ENCODE data around the gene GPI. TPM values are rescaled to one million over a fixed set of nuclear protein-coding genes. Genes with fewer than 3 reads are reported as not detected.

The GPI gene
- total and polyA plus RNA-seq, 9 of the 15 experiments (the other 6 are each of a cell fraction or from before 2014, with no cell fraction given), result 88.3 to 358 (median 122) TPM

- TF ChIP-seq SRSF9 (IDR thresholded peaks at IDR 0.05; ENCODE audit: borderline replicate concordance, low read depth, low read length), result no peak
- no peak for TF ChIP-seq PKNOX1 (IDR thresholded peaks at IDR 0.05)
- TF ChIP-seq DEAF1 (CRISPR knock-in tag; IDR thresholded peaks at IDR 0.05), result no peak
- no peak for TF ChIP-seq SMAD4 (CRISPR knock-in tag; conservative IDR thresholded peaks at IDR 0.05)
- TF ChIP-seq TEAD4 (IDR thresholded peaks at IDR 0.05; ENCODE audit: low read length), result no peak
- no peak for TF ChIP-seq TEAD4 (CRISPR knock-in tag; IDR thresholded peaks at IDR 0.05; ENCODE audit: borderline replicate concordance)
- TF ChIP-seq SMARCE1 (IDR thresholded peaks at IDR 0.05), result no peak
- TF ChIP-seq KHSRP (IDR thresholded peaks at IDR 0.05), result no peak
- TF ChIP-seq PHF8 (IDR thresholded peaks at IDR 0.05; ENCODE audit: borderline replicate concordance, low read length), result no peak
- no peak for TF ChIP-seq CTCFL (IDR thresholded peaks at IDR 0.05; ENCODE audit: borderline replicate concordance, insufficient read depth, low read depth, low read length, poor library complexity, severe bottlenecking)
- TF ChIP-seq STAT5A (IDR thresholded peaks at IDR 0.05; ENCODE audit: borderline replicate concordance, low read length), result no peak
- TF ChIP-seq HOXB6 (CRISPR knock-in tag; IDR thresholded peaks at IDR 0.05; ENCODE audit: borderline replicate concordance), result no peak
- no peak for TF ChIP-seq TOE1 (IDR thresholded peaks at IDR 0.05; ENCODE audit: borderline replicate concordance)
- TF ChIP-seq TOE1 (CRISPR knock-in tag; IDR thresholded peaks at IDR 0.05; ENCODE audit: borderline replicate concordance, low read depth), result no peak
Measured at GRCh38 chr19:34320277-34320676, 44.7 kb upstream of the GPI start (continued).

All from K562 (cell line).